Tibial nerve (tissue), 4 donors: ENCODE data around the gene MAP3K19. TPM values are rescaled to one million over a fixed set of nuclear protein-coding genes. Genes with fewer than 3 reads are reported as not detected.
"Not testable (repeated sequence)": the region's sequence is repeated elsewhere in the genome, so short reads cannot be mapped to it uniquely, and the experiment has no call there.

ENCODE experiments used
- DNase-seq, 2 donors: peaks; one replicate each; pipeline ENCODE4 v3.0.0-alpha.2; 2019; ENCODE audit warnings: low spot score in 2 of 2
- H3K27ac ChIP-seq, 4 donors: fragments of 200-600 bp; sonication (generic) in 3 of 4; one replicate each; pipeline ENCODE4 v1.5.1; 2017 to 2019; ENCODE audit warnings: mild to moderate bottlenecking in 1 of 4
- H3K27me3 ChIP-seq, 2 donors: fragments of 200-600 bp; sonication (generic) in 1 of 2; one replicate each; pipeline versions ENCODE4 v1.5.1 to v1.6.0; 2017 to 2019
- H3K36me3 ChIP-seq, 3 donors: fragments of 200-600 bp; sonication (generic); one replicate each; pipeline ENCODE4 v1.5.1; 2018 to 2019
- H3K4me1 ChIP-seq, 4 donors: fragments of 200-600 bp; sonication (generic) in 3 of 4; one replicate each; pipeline ENCODE4 v1.5.1; 2017 to 2019
- H3K4me3 ChIP-seq, 4 donors: fragments of 200-600 bp; sonication (generic) in 3 of 4; one replicate each; pipeline ENCODE4 v1.5.1; 2017 to 2019; ENCODE audit warnings: mild to moderate bottlenecking in 1 of 4, moderate library complexity in 1 of 4
- H3K9me3 ChIP-seq, 4 donors: fragments of 200-600 bp; sonication (generic) in 3 of 4; one replicate each; pipeline ENCODE4 v1.5.1; 2017 to 2019
- CTCF ChIP-seq, 5 experiments: fragments of 200-600 bp in 3 of 5; fragments of 450-650 bp in 2 of 5; sonication (generic) in 3 of 5; IDR thresholded peaks; one replicate each; pipeline ENCODE4 v1.5.1; 2016 to 2019; ENCODE audit warnings: antibody characterized with exemption in 5 of 5, mild to moderate bottlenecking in 3 of 5, moderate library complexity in 2 of 5
- EP300 ChIP-seq, 2 donors: sonication (generic); formaldehyde crosslinking; IDR thresholded peaks; one replicate each; pipeline ENCODE4 v1.6.1; 2017; ENCODE audit warnings: antibody characterized with exemption in 2 of 2, mild to moderate bottlenecking in 1 of 2
- POLR2A ChIP-seq, 2 donors: fragments of 450-650 bp; IDR thresholded peaks; one replicate each; pipeline ENCODE4 v1.6.1; 2017; ENCODE audit warnings: antibody characterized with exemption in 2 of 2, mild to moderate bottlenecking in 2 of 2, moderate library complexity in 2 of 2
- WGBS, 2 donors: methylation state at CpG; one replicate each; pipeline ENCODE4 v1.1.5; 2018; 5-methylcytosine and 5-hydroxymethylcytosine counted together
- total RNA-seq, 4 donors: library from RNA; depleted of rRNA; stranded (reverse); fragments of >200 nt; gene quantifications; one replicate each; pipeline ENCODE4 v1.1.0, GENCODE V29; 2016

The MAP3K19 gene
- total RNA-seq, 4 donors from 2014 or later, result not detected

DNA sequence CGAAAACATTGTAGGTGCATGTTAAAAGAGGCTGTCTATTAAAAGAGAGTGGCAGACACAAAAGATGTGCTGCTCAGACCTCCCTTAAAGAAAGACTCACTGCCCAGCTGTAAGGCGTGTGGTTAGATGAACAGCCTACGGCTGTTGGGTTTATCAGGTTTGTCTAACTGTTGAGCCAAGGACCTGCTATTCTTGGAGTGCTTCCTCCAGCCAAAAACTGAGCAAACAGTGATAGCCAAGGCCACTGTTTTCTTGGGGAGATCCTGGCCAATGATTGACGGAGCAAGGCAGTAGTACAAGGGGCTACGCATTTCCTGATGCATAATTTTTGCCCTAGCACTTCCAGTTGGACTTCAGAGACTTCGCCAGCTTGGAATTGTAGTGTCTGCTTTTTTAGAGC lies 3.4 kb upstream of the MAP3K19 start:
- Histone ChIP-seq H3K4me1 (peaks cover 4 to 30% (median 7%) of the 10 kb centered on the region in 4 donors), H3K4me3 (no peak overlapping the region), H3K9me3 (no peaks in the 10 kb centered on the region), H3K27me3 (no peaks in the 10 kb centered on the region), H3K36me3 (no peaks in the 10 kb centered on the region), H3K27ac (no peak overlapping the region)
- TF ChIP-seq EP300 (IDR thresholded peaks at IDR 0.05) (no peak), CTCF (IDR thresholded peaks at IDR 0.05) (no peak), POLR2A (IDR thresholded peaks at IDR 0.05) (no peak)
- 86 to 92% methylated on average over 6 of the region's 6 CpGs for WGBS, 2 donors
- no peak for DNase-seq

GRCh38 chr2:135050132-135050531 lies 2.9 kb upstream of the MAP3K19 start:
- Histone ChIP-seq H3K4me1 (peaks cover 4 to 26% (median 7%) of the 10 kb centered on the region in 4 donors), H3K9me3 (no peaks in the 10 kb centered on the region), H3K27me3 (no peaks in the 10 kb centered on the region), H3K4me3 (no peak overlapping the region), H3K27ac (no peak overlapping the region), H3K36me3 (no peaks in the 10 kb centered on the region)
- DNase-seq, result no peak
- WGBS, 2 donors, result 81 to 88% methylated on average over 3 of the region's 3 CpGs
- TF ChIP-seq EP300 (IDR thresholded peaks at IDR 0.05) (no peak), CTCF (IDR thresholded peaks at IDR 0.05) (no peak)

DNA sequence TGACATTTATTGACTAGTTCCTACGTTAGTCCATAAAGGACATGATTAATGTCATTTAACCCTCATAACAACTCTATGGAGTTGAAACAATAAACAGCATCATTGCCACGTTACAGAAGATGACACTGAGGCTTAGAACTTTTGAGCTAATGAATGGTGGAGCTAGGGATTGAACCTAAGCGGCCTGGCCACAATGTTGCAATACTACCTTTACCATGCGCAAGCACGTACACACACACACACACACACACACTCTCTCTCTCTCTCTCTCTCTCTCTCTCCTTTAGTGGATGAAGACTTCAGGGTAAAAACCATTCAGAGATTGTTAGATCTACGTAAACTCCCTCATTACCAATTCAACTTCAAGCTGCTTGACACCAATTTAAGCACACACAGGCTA lies 875 bp upstream of the MAP3K19 start:
- Histone ChIP-seq H3K9me3 (no peaks in the 10 kb centered on the region), H3K27me3 (no peaks in the 10 kb centered on the region), H3K27ac (no peak overlapping the region), H3K36me3 (no peaks in the 10 kb centered on the region), H3K4me3 (no peak overlapping the region), H3K4me1 (peaks cover 0 to 5% (median 1%) of the 10 kb centered on the region in 4 donors)
- DNase-seq, result no peak
- TF ChIP-seq POLR2A (IDR thresholded peaks at IDR 0.05) (no peak), CTCF (IDR thresholded peaks at IDR 0.05) (no peak), EP300 (IDR thresholded peaks at IDR 0.05) (no peak)
- WGBS, 2 donors, result 72 to 81% methylated on average over 6 of the region's 6 CpGs

DNA sequence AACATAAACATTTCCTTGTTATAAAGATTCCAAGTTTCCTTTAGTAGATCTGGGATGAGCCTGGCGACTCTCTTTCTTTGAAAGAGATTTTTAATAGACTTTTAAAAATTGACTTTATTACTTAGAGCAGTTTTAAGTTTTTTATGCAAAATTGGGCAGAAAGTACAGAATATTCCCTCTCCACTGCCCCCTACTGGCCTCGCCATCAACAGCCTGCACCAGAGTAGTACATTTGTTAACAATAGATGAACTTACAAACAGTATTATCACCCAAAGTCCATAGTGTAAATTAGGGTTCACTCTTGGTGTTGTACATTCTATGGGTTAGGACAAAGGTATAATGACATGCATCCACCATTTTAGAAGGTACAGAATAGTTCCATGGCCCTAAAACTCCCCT lies 3.9 kb downstream of the MAP3K19 start:
- WGBS, 2 donors, result 58 to 63% methylated on average over 2 of the region's 2 CpGs
- H3K9me3 ChIP-seq, result no peaks in the 10 kb centered on the region
- peak in 2 of 5 experiments; percentile 8 to 28 for TF ChIP-seq CTCF (IDR thresholded peaks at IDR 0.05)
- TF ChIP-seq POLR2A (IDR thresholded peaks at IDR 0.05), result no peak
- H3K4me1 ChIP-seq, result no peaks in the 10 kb centered on the region
- no peak for DNase-seq
- H3K36me3 ChIP-seq, result no peaks in the 10 kb centered on the region
- H3K4me3 ChIP-seq, result no peak overlapping the region
- H3K27me3 ChIP-seq, result no peaks in the 10 kb centered on the region
- no peak overlapping the region for H3K27ac ChIP-seq

GRCh38 chr2:135037831-135038230 lies 9.4 kb downstream of the MAP3K19 start:
- Histone ChIP-seq H3K27me3 (no peaks in the 10 kb centered on the region), H3K27ac (no peak overlapping the region), H3K4me1 (no peaks in the 10 kb centered on the region), H3K9me3 (no peaks in the 10 kb centered on the region), H3K36me3 (no peaks in the 10 kb centered on the region), H3K4me3 (no peak overlapping the region)
- no peak for DNase-seq
- no peak for TF ChIP-seq EP300 (IDR thresholded peaks at IDR 0.05)
- no peak for TF ChIP-seq POLR2A (IDR thresholded peaks at IDR 0.05)
- no peak for TF ChIP-seq CTCF (IDR thresholded peaks at IDR 0.05)
- WGBS, 2 donors, result 57 to 75% methylated on average over 3 of the region's 3 CpGs

- no CpG with 5 or more reads among the region's 33 CpGs for WGBS, 2 donors
- not testable (repeated sequence) for H3K27me3 ChIP-seq, H3K36me3 ChIP-seq, H3K4me3 ChIP-seq, H3K27ac ChIP-seq, H3K4me1 ChIP-seq, DNase-seq, H3K9me3 ChIP-seq
Measured at GRCh38 chr2:135033216-135033615, 14.0 kb downstream of the MAP3K19 start.
